Right lobe of liver (tissue), 6 donors: ENCODE results near the gene PRXL2A. TPM values are rescaled to one million over a fixed set of nuclear protein-coding genes. Genes with fewer than 3 reads are reported as not detected.
A peak's percentile ranks its signal among the peaks of the same experiment; 100 is the strongest.

Source experiments
- ATAC-seq, 4 donors: fragments of 200-7000 bp; cut with Tn5 transposase; one replicate each; pipeline ENCODE4 v1.9.1; 2020; ENCODE audit warnings: mild to moderate bottlenecking in 4 of 4, moderate library complexity in 4 of 4
- DNase-seq, 3 donors: peaks; one replicate each; pipeline ENCODE4 v3.0.0-alpha.2; 2020
- H3K27ac ChIP-seq, 3 donors: fragments of 200-600 bp; one replicate each; pipeline ENCODE4 v1.8.0; 2022
- H3K27me3 ChIP-seq, 2 donors: fragments of 200-600 bp; one replicate each; pipeline ENCODE4 v1.8.0; 2022
- H3K36me3 ChIP-seq, 4 donors: fragments of 200-600 bp; sonication (generic) in 1 of 4; one replicate each; pipeline versions ENCODE4 v1.5.1 to v1.8.0; 2017 to 2022; ENCODE audit warnings: control low read depth in 1 of 4
- H3K4me1 ChIP-seq, 4 donors: fragments of 200-600 bp; sonication (generic) in 1 of 4; one replicate each; pipeline versions ENCODE4 v1.5.1 to v1.8.0; 2017 to 2022; ENCODE audit warnings: control low read depth in 1 of 4
- H3K4me3 ChIP-seq, 3 donors: fragments of 200-600 bp; one replicate each; pipeline ENCODE4 v1.8.0; 2022
- H3K9me3 ChIP-seq, 4 donors: fragments of 200-600 bp; sonication (generic) in 1 of 4; one replicate each; pipeline versions ENCODE4 v1.5.1 to v1.8.0; 2017 to 2022; ENCODE audit warnings: control low read depth in 1 of 4
- CTCF ChIP-seq, 4 donors: fragments of 200-600 bp in 3 of 4; fragments of 450-650 bp in 1 of 4; IDR thresholded peaks; one replicate each; pipeline versions ENCODE4 v1.5.1 to v1.8.0; 2016 to 2022; ENCODE audit warnings: antibody characterized with exemption in 4 of 4, mild to moderate bottlenecking in 2 of 4
- POLR2A ChIP-seq: fragments of 450-650 bp; IDR thresholded peaks from one replicate; pipeline ENCODE4 v1.6.1; 2017; ENCODE audit warnings: antibody characterized with exemption, mild to moderate bottlenecking
- WGBS: methylation state at CpG from one replicate; pipeline ENCODE4 v1.1.6; 2018; ENCODE audit warnings: low coverage, low lambda C conversion rate; ENCODE audit not compliant: insufficient coverage; ENCODE audit errors: missing lambda C conversion rate; 5-methylcytosine and 5-hydroxymethylcytosine counted together
- intact Hi-C, 2 donors: fragments of 100-400 bp; cut with DNase I; formaldehyde crosslinking; loops; one replicate each; pipeline versions ENCODE4 v1.11.2 to v1.14.1; 2022
- total RNA-seq, 6 experiments: library from RNA; depleted of rRNA in 2 of 6; stranded (reverse); fragments of >200 nt in 2 of 6; fragmentation: NEBNext Ultra II Directional in 3 of 6; extraction: Animal tissue kit (Norgen Biotek cat#: 25700) in 3 of 6; gene quantifications; one replicate each; pipeline versions ENCODE4 v1.1.0 to v1.2.4, GENCODE V29; 2016 to 2023
- donor health status: DM: no; HTN: yes; CAD: no.
- donor health status: DM: no; HTN: no; CAD: no.
- donor health status: DM: no; HTN: no; CAD: no.
- donor health status: DM: no; HTN: yes; CAD: no.
- donor health status: DM: no; HTN: yes; CAD: no.

Gene PRXL2A
- total RNA-seq, 6 experiments from 2014 or later = 41.3 to 89.8 (median 80.5) TPM

DNA sequence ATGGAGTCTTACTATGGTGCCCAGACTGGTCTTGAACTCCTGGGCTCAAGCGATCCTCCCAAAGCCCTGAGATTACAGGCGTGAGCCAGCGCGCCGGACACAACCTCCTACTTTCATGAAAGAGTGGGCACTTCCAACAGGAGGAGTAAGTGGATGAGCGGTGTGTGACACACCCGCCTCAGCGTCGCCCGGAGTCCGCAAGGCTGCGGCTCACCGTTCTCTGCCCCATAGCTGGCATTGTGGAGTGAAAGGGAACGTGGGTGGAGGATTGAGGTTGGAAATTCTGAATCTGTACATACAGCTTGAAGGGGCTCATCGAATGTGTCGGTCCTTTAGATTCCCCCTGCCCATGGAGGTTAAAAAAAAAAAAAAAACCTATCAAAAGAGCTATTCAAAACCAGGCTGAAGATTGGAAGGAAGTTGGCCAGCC, 524 bp upstream of the PRXL2A start:
- Histone ChIP-seq H3K27me3 (no peaks in the 10 kb centered on the region), H3K4me3 (peak overlapping the region; percentile 69 to 96 (median 95)), H3K9me3 (no peaks in the 10 kb centered on the region), H3K36me3 (no peaks in the 10 kb centered on the region), H3K4me1 (peaks cover 0 to 51% (median 19%) of the 10 kb centered on the region in 4 donors), H3K27ac (peak overlapping the region; percentile 71 to 85 (median 82))
- no peak for TF ChIP-seq POLR2A
- TF ChIP-seq CTCF (IDR thresholded peaks at IDR 0.05) = no peak
- intact Hi-C loops = no loop called here
- peak; percentile 61 to 72 (median 66) for ATAC-seq
- WGBS = 8% methylated on average over 12 of the region's 16 CpGs
- peak; percentile 53 to 67 (median 58) for DNase-seq

DNA sequence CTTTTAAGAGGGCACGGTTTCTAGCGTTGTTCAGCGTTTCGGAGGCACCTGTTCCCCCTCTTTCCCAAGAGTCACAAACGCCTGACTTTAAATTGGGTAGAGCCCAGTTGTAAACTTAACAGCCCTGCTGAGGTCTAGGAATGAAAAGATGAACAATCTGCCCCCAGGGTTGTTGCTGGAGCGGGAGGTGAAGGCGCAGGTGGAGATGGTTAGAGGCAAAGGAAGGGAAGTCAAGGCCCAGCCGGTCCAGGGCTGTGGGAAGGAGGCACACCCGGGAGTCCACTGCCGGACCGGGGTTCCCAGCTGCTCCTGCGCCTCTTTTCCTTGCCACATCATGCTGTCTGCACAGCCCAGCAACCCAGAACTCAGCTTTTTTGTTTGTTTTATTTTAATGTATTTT, 770 bp downstream of the PRXL2A start:
- Histone ChIP-seq H3K4me1 (peaks cover 0 to 58% (median 25%) of the 10 kb centered on the region in 4 donors), H3K9me3 (no peaks in the 10 kb centered on the region), H3K27ac (peak overlapping the region; percentile 71 to 85 (median 82)), H3K4me3 (peak overlapping the region; percentile 69 to 96 (median 95)), H3K27me3 (no peaks in the 10 kb centered on the region), H3K36me3 (no peaks in the 10 kb centered on the region)
- intact Hi-C loops = no loop called here
- 7% methylated on average over 11 of the region's 12 CpGs for WGBS
- ATAC-seq (no peak), DNase-seq (no peak)
- no peak for TF ChIP-seq POLR2A
- no peak for TF ChIP-seq CTCF (IDR thresholded peaks at IDR 0.05)

- WGBS = no CpG with 5 or more reads among the region's 2 CpGs
- peak overlapping the region in 2 of 3 donors; percentile 48 to 71 for H3K27ac ChIP-seq
- no peaks in the 10 kb centered on the region for H3K27me3 ChIP-seq
- intact Hi-C loops = no loop called here
- no peaks in the 10 kb centered on the region for H3K36me3 ChIP-seq
- ATAC-seq (peak; percentile 50 to 73 (median 68)), DNase-seq (peak; percentile 61 to 85 (median 79))
- no peaks in the 10 kb centered on the region for H3K9me3 ChIP-seq
- TF ChIP-seq CTCF (IDR thresholded peaks at IDR 0.05) (no peak), POLR2A (no peak)
- H3K4me3 ChIP-seq = peak overlapping the region in 2 of 3 donors; percentile 9 to 14
- peaks cover 0 to 68% (median 30%) of the 10 kb centered on the region in 4 donors for H3K4me1 ChIP-seq
Observed at GRCh38 chr10:80410122-80410521, 1.8 kb downstream of the PRXL2A start.

GRCh38 chr10:80410578-80411145, 2.3 kb downstream of the PRXL2A start:
- Histone ChIP-seq H3K27ac (peak overlapping the region in 2 of 3 donors; percentile 48 to 71), H3K36me3 (no peaks in the 10 kb centered on the region), H3K27me3 (no peaks in the 10 kb centered on the region), H3K9me3 (no peaks in the 10 kb centered on the region), H3K4me1 (peaks cover 0 to 73% (median 32%) of the 10 kb centered on the region in 4 donors), H3K4me3 (peak overlapping the region in 2 of 3 donors; percentile 9 to 14)
- DNase-seq (no peak), ATAC-seq (no peak)
- no peak for TF ChIP-seq CTCF (IDR thresholded peaks at IDR 0.05)
- TF ChIP-seq POLR2A = no peak
- 28% methylated on average over 5 of the region's 5 CpGs for WGBS
- intact Hi-C loops = no loop called here
